Measurements from ENCODE around the gene CMTM4.

- TF ChIP-seq, protein P1, sequence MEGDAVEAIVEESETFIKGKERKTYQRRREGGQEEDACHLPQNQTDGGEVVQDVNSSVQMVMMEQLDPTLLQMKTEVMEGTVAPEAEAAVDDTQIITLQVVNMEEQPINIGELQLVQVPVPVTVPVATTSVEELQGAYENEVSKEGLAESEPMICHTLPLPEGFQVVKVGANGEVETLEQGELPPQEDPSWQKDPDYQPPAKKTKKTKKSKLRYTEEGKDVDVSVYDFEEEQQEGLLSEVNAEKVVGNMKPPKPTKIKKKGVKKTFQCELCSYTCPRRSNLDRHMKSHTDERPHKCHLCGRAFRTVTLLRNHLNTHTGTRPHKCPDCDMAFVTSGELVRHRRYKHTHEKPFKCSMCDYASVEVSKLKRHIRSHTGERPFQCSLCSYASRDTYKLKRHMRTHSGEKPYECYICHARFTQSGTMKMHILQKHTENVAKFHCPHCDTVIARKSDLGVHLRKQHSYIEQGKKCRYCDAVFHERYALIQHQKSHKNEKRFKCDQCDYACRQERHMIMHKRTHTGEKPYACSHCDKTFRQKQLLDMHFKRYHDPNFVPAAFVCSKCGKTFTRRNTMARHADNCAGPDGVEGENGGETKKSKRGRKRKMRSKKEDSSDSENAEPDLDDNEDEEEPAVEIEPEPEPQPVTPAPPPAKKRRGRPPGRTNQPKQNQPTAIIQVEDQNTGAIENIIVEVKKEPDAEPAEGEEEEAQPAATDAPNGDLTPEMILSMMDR (conservative IDR thresholded peaks at IDR 0.05; ENCODE audit: low read depth, low read length), result no peak
- TF ChIP-seq POLR2A (IDR thresholded peaks at IDR 0.05; ENCODE audit: low read depth, low read length), result no peak
- TF ChIP-seq SMC3 (IDR thresholded peaks at IDR 0.05; ENCODE audit: low read depth, low read length), result no peak
- no peak for TF ChIP-seq USF2 (IDR thresholded peaks at IDR 0.05; ENCODE audit: low read depth, low read length)
- no peak for TF ChIP-seq RFX5 (IDR thresholded peaks at IDR 0.05; ENCODE audit: low read depth, low read length)
- TF ChIP-seq RCOR1 (IDR thresholded peaks at IDR 0.05; ENCODE audit: insufficient replicate concordance, low read length), result no peak
- TF ChIP-seq MAFK (IDR thresholded peaks at IDR 0.05; ENCODE audit: low read depth, low read length), result no peak
- no peak for TF ChIP-seq CHD1 (IDR thresholded peaks at IDR 0.05; ENCODE audit: low read depth, low read length)
- TF ChIP-seq RAD21 (IDR thresholded peaks at IDR 0.05; ENCODE audit: low read length), result no peak
- no peak for TF ChIP-seq CEBPB (IDR thresholded peaks at IDR 0.05; ENCODE audit: low read depth, low read length)
- no peak for TF ChIP-seq BHLHE40 (IDR thresholded peaks at IDR 0.05; ENCODE audit: low read depth, low read length)
Measured at GRCh38 chr16:66621973-66622372, 74.6 kb downstream of the CMTM4 start.

Measured in IMR-90 (cell line).